Loucy (cell line): ENCODE data around the gene HTRA3.

Source experiments
- H2AFZ ChIP-seq: fragments of 200-600 bp; sonication (generic); 2 replicates; pipeline ENCODE4 v1.6.0; 2016; ENCODE audit warnings: antibody characterized with exemption, mild to moderate bottlenecking, low read length, moderate library complexity
- H3F3A ChIP-seq: fragments of 200-600 bp; 2 replicates; pipeline ENCODE4 v1.6.0; 2016; ENCODE audit warnings: antibody characterized with exemption, low read depth, mild to moderate bottlenecking
- H3K27me3 ChIP-seq: fragments of 200-600 bp; sonication (generic); 2 replicates; pipeline ENCODE4 v1.6.1; 2014; ENCODE audit warnings: low read length, mild to moderate bottlenecking; ENCODE audit not compliant: insufficient read depth, poor library complexity, severe bottlenecking
- H3K36me3 ChIP-seq: fragments of 200-600 bp; sonication (generic); 2 replicates; pipeline ENCODE4 v1.6.1; 2016; ENCODE audit warnings: low read length; ENCODE audit not compliant: insufficient read depth
- H3K4me1 ChIP-seq: fragments of 200-600 bp; sonication (generic); 2 replicates; pipeline ENCODE4 v1.5.1; 2014; ENCODE audit warnings: low read length, mild to moderate bottlenecking; ENCODE audit not compliant: insufficient read depth, poor library complexity, severe bottlenecking
- H3K4me2 ChIP-seq: fragments of 200-600 bp; sonication (generic); 2 replicates; pipeline ENCODE4 v1.6.0; 2014; ENCODE audit warnings: antibody characterized with exemption, low read length, low read depth, mild to moderate bottlenecking; ENCODE audit not compliant: poor library complexity, severe bottlenecking
- H3K4me3 ChIP-seq: fragments of 200-600 bp; sonication (generic); 2 replicates; pipeline ENCODE4 v1.5.1; 2014; ENCODE audit warnings: low read length, mild to moderate bottlenecking, mixed read lengths; ENCODE audit not compliant: poor library complexity, severe bottlenecking
- H3K79me2 ChIP-seq: fragments of 200-600 bp; sonication (generic); 2 replicates; pipeline ENCODE4 v1.6.1; 2014; ENCODE audit warnings: low read length; ENCODE audit not compliant: insufficient read depth
- H3K9ac ChIP-seq: fragments of 200-600 bp; sonication (generic); 2 replicates; pipeline ENCODE4 v1.6.0; 2014; ENCODE audit warnings: mild to moderate bottlenecking, low read depth, low read length, moderate library complexity; ENCODE audit not compliant: poor library complexity, severe bottlenecking
- H3K9me2 ChIP-seq: fragments of 200-600 bp; sonication (generic); replicated peaks from 2 replicates; pipeline ENCODE4 v1.6.1; 2016; ENCODE audit warnings: low read depth, low read length, mixed read lengths
- H3K9me3 ChIP-seq: fragments of 200-600 bp; sonication (generic); 2 replicates; pipeline ENCODE4 v1.6.1; 2014; ENCODE audit warnings: mild to moderate bottlenecking, antibody characterized with exemption, low read length, low read depth; ENCODE audit not compliant: insufficient read depth
- H4K20me1 ChIP-seq: fragments of 200-600 bp; sonication (generic); 2 replicates; pipeline ENCODE4 v1.6.0; 2014; ENCODE audit warnings: antibody characterized with exemption, low read length, mild to moderate bottlenecking; ENCODE audit not compliant: insufficient read depth, poor library complexity, severe bottlenecking
- CTCF ChIP-seq: fragments of 200-600 bp; sonication (generic); conservative IDR thresholded peaks from 2 replicates; pipeline ENCODE4 v1.5.1; 2014; ENCODE audit warnings: mild to moderate bottlenecking, antibody characterized with exemption, low read length
- EZH2phosphoT487 ChIP-seq: fragments of 200-600 bp; IDR thresholded peaks from 2 replicates; pipeline ENCODE4 v1.6.1; 2018; ENCODE audit warnings: antibody characterized with exemption, mild to moderate bottlenecking, moderate library complexity, borderline replicate concordance

Gene HTRA3

GRCh38 chr4:8236920-8237195 is 32.7 kb upstream of the HTRA3 start:
- H3K4me1 ChIP-seq = no peaks in the 10 kb centered on the region
- no peaks in the 10 kb centered on the region for H3K79me2 ChIP-seq
- H3K9me3 ChIP-seq = no peaks in the 10 kb centered on the region
- no peak for TF ChIP-seq CTCF
- no peak for TF ChIP-seq EZH2phosphoT487
- no peaks in the 10 kb centered on the region for H4K20me1 ChIP-seq
- no peak overlapping the region for H3K4me3 ChIP-seq
- no peaks in the 10 kb centered on the region for H3K9me2 ChIP-seq
- H2AFZ ChIP-seq = no peak overlapping the region
- no peaks in the 10 kb centered on the region for H3K27me3 ChIP-seq
- no peaks in the 10 kb centered on the region for H3F3A ChIP-seq
- no peak overlapping the region for H3K4me2 ChIP-seq
- H3K9ac ChIP-seq = no peak overlapping the region
- peaks cover 43% of the 10 kb centered on the region; the same call in 1 of the 2 replicates for H3K36me3 ChIP-seq

DNA sequence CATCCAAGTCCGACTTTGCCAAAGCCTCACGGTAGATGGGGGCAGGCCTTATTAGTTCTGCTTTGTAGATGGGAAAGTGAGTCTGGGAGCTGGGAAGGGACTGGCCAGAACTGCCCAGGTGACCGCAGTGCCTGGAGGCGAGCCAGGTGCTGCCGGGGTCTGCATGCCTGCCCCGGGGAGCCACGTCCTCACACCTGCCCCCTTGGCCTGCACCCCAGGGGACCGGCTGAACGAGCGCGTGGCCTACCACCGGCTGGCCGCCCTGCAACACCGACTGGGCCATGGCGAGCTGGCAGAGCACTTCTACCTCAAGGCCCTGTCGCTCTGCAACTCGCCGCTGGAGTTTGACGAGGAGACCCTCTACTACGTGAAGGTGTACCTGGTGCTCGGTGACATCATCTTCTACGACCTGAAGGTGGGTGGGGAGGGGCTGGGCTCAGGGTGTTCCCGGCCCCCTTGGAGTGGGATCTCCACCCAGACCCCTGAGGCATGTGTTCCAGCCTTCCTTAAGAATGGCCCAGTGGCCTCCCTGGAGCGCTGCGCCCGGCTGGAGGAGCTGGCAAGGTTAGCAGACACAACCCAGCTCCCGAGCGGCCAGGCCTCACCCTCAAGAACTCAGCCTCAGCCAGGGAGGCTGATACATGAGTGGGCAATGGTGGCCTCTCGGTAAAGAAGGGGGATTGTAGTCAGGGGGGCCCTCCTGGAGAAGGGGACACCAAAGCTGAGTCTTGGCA is 32.1 kb upstream of the HTRA3 start:
- Histone ChIP-seq H3K9me3 (no peaks in the 10 kb centered on the region), H3K9ac (no peak overlapping the region), H3K4me3 (no peak overlapping the region), H3K27me3 (no peaks in the 10 kb centered on the region), H3K9me2 (no peaks in the 10 kb centered on the region), H3K4me1 (no peaks in the 10 kb centered on the region), H4K20me1 (no peaks in the 10 kb centered on the region), H3K36me3 (peaks cover 43% of the 10 kb centered on the region; the same call in 1 of the 2 replicates), H3F3A (no peaks in the 10 kb centered on the region), H2AFZ (no peak overlapping the region), H3K4me2 (no peak overlapping the region), H3K79me2 (no peaks in the 10 kb centered on the region)
- TF ChIP-seq EZH2phosphoT487 (no peak), CTCF (no peak)

DNA sequence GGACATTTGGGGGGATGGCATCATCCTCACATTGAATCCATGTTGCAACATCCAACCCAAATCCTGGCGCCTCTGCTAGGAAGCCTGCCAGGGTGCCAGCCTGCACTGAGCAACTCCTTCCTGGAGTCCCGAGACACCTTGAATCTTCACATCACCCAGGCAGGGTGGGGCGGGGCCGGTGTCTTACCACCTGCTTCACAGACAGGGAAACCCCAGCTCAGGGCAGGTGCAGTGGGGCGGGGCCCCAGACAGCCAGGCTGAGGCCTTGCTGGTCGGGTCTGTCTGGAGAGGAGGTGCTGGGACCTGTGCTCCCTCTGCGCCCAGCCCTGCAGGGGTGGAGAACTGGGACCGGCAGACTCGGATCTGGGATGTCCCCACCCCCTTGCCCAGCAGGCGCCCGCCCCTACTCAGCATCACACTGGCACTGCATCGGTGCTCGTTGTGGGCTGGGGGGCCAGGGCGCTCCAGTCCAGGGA is 31.5 kb upstream of the HTRA3 start:
- Histone ChIP-seq H3K4me1 (no peaks in the 10 kb centered on the region), H3K9me2 (no peaks in the 10 kb centered on the region), H3K9ac (no peak overlapping the region), H3K27me3 (no peaks in the 10 kb centered on the region), H3K79me2 (no peaks in the 10 kb centered on the region), H2AFZ (no peak overlapping the region), H3K4me3 (no peak overlapping the region), H3K9me3 (no peaks in the 10 kb centered on the region), H3K4me2 (no peak overlapping the region), H3K36me3 (peaks cover 41% of the 10 kb centered on the region; the same call in 1 of the 2 replicates), H4K20me1 (no peaks in the 10 kb centered on the region), H3F3A (no peaks in the 10 kb centered on the region)
- TF ChIP-seq CTCF = no peak
- TF ChIP-seq EZH2phosphoT487 = no peak
